ENCODE data around the gene CMKLR1. TPM values are rescaled to one million over a fixed set of nuclear protein-coding genes. Genes with fewer than 3 reads are reported as not detected.

Gene CMKLR1
- total RNA-seq, 1 experiment from 2014 or later = 0.66 TPM

DNA sequence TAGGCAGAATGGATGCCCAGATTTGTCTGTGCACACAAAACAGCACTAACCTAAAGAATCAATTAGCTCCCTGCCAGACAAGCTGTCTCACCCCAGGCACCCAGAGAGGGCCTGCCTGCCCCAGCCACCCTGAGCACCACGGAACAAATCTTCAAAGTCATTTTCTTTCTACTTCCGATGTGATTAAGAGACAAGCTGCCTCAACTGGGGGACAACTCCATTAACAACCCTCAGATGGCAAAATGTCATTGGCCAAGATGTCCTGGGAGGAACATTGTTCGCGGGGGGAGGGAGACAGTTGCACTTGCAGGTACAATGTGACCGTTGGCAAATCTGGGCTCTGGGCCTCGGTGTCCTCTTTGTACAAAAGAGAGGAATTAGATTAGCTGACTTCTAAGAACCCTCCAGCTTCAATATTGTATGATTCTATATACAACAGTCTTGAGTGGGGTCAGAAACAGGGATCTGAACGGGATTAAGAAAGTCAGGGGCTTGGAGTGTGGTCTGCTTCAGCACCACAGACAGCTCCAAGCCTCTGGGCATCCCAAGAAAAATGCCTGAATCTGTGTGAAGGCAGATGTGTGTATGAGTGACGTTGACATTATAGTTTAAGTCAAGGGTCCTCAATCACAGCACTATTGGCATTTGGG lies 42.8 kb upstream of the CMKLR1 start:
- H3K27me3 Mint-ChIP-seq (ENCODE audit: low read depth) = no peaks in the 10 kb centered on the region; the same call in none of the 2 replicates
- no peak overlapping the region for H3K4me3 Mint-ChIP-seq
- Histone ChIP-seq H3K27me3 (ENCODE audit: insufficient read depth, low read length) (no peaks in the 10 kb centered on the region), H3K56ac (ENCODE audit: insufficient read length, low read depth, low read length) (no peak overlapping the region), H3K4me2 (ENCODE audit: insufficient read depth, insufficient read length, low read length) (no peak overlapping the region), H3K79me2 (ENCODE audit: insufficient read depth, low read length) (no peaks in the 10 kb centered on the region), H4K91ac (ENCODE audit: insufficient read length, low read depth, low read length) (no peak overlapping the region), H3T11ph (ENCODE audit: low read length) (no peak overlapping the region), H3K14ac (ENCODE audit: insufficient read depth, low read length) (no peak overlapping the region), H2BK12ac (ENCODE audit: insufficient read length, low read depth, low read length) (no peak overlapping the region), H2BK15ac (ENCODE audit: low read depth, low read length) (no peak overlapping the region), H3K23ac (ENCODE audit: insufficient read length, low read depth, low read length) (no peak overlapping the region), H4K5ac (ENCODE audit: insufficient read length, low read depth, low read length) (no peak overlapping the region), H2AK5ac (ENCODE audit: insufficient read length, low read length) (no peak overlapping the region), H4K20me1 (ENCODE audit: control insufficient read depth, insufficient read depth, insufficient read length) (no peaks in the 10 kb centered on the region), H3K27ac (ENCODE audit: insufficient read length, low read depth, low read length) (no peak overlapping the region), H3K79me1 (ENCODE audit: insufficient read depth, low read depth, low read length, poor library complexity, severe bottlenecking) (no peaks in the 10 kb centered on the region), H3K9me3 (ENCODE audit: control insufficient read depth, low read depth, low read length) (peaks cover 7% of the 10 kb centered on the region), H3K18ac (ENCODE audit: insufficient read length, low read depth, low read length) (no peak overlapping the region), H3K4ac (ENCODE audit: low read depth, low read length) (no peak overlapping the region), H3K4me1 (ENCODE audit: insufficient read depth, low read length) (no peaks in the 10 kb centered on the region), H3K9ac (ENCODE audit: extremely low read depth, insufficient read length, low read length) (no peak overlapping the region), H2BK5ac (ENCODE audit: insufficient read length, low read length) (no peak overlapping the region), H4K8ac (replicated peaks; ENCODE audit: insufficient read length, low read depth, low read length) (no peak overlapping the region), H3K23me2 (ENCODE audit: insufficient read length, low read depth, low read length, poor library complexity, severe bottlenecking) (no peaks in the 10 kb centered on the region), H2AFZ (ENCODE audit: low read length) (no peak overlapping the region), H2BK20ac (ENCODE audit: low read depth, low read length, poor library complexity, severe bottlenecking) (no peak overlapping the region), H2BK120ac (ENCODE audit: low read depth, low read length, poor library complexity, severe bottlenecking) (no peak overlapping the region)
- peak; percentile 61 for DNase-seq
- peaks cover 4 to 7% of the 10 kb centered on the region in 2 experiments for H3K4me1 Mint-ChIP-seq
- TF ChIP-seq, protein P1, sequence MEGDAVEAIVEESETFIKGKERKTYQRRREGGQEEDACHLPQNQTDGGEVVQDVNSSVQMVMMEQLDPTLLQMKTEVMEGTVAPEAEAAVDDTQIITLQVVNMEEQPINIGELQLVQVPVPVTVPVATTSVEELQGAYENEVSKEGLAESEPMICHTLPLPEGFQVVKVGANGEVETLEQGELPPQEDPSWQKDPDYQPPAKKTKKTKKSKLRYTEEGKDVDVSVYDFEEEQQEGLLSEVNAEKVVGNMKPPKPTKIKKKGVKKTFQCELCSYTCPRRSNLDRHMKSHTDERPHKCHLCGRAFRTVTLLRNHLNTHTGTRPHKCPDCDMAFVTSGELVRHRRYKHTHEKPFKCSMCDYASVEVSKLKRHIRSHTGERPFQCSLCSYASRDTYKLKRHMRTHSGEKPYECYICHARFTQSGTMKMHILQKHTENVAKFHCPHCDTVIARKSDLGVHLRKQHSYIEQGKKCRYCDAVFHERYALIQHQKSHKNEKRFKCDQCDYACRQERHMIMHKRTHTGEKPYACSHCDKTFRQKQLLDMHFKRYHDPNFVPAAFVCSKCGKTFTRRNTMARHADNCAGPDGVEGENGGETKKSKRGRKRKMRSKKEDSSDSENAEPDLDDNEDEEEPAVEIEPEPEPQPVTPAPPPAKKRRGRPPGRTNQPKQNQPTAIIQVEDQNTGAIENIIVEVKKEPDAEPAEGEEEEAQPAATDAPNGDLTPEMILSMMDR (conservative IDR thresholded peaks at IDR 0.05) = no peak
- H3K27ac Mint-ChIP-seq = no peak overlapping the region
- whole genome bisulfite sequencing (ENCODE audit: extremely low coverage, insufficient read length, low lambda C conversion rate) = no CpG with 5 or more reads among the region's 8 CpGs
- H3K36me3 Mint-ChIP-seq (ENCODE audit: insufficient read depth in 1 of 3, low read depth in 3 of 3) = peaks cover 8 to 12% (median 8%) of the 10 kb centered on the region in 3 experiments; a peak in 6 of 7 replicates
- peaks cover 13 to 19% of the 10 kb centered on the region in 2 experiments for H3K9me3 Mint-ChIP-seq

Data from H9 (cell line).